RWPE2 (cell line): ENCODE results near the gene BRICD5.

Experiments used
- ATAC-seq: fragments of 200-7000 bp; cut with Tn5 transposase; 3 replicates; pipeline ENCODE4 v1.9.1; 2021; ENCODE audit warnings: low read depth
- DNase-seq: peaks from one replicate; pipeline ENCODE4 v3.0.0-alpha.2; 2020; ENCODE audit warnings: low spot score
- H3K27ac ChIP-seq: fragments of 450-650 bp; 2 replicates; pipeline ENCODE4 v1.5.1; 2017; ENCODE audit warnings: mild to moderate bottlenecking; ENCODE audit not compliant: poor library complexity, severe bottlenecking
- H3K27me3 ChIP-seq: fragments of 250-450 bp; sonication (Bioruptor Pico); 2 replicates; pipeline ENCODE4 v1.5.1; 2021; ENCODE audit warnings: mild to moderate bottlenecking, moderate library complexity; ENCODE audit not compliant: insufficient read depth, poor library complexity, severe bottlenecking
- H3K36me3 ChIP-seq: fragments of 250-450 bp; sonication (Bioruptor Pico); 2 replicates; pipeline ENCODE4 v1.5.1; 2020; ENCODE audit warnings: low read depth, mild to moderate bottlenecking, moderate library complexity
- H3K4me1 ChIP-seq: fragments of 250-450 bp; sonication (Bioruptor Pico); 2 replicates; pipeline ENCODE4 v1.5.1; 2021; ENCODE audit warnings: mild to moderate bottlenecking, moderate library complexity; ENCODE audit not compliant: insufficient read depth, poor library complexity, severe bottlenecking
- H3K4me3 ChIP-seq: fragments of 250-450 bp; sonication (Bioruptor Pico); 2 replicates; pipeline ENCODE4 v1.5.1; 2021; ENCODE audit warnings: mild to moderate bottlenecking, moderate library complexity; ENCODE audit not compliant: severe bottlenecking
- H3K9me3 ChIP-seq: fragments of 250-450 bp; sonication (Bioruptor Pico); 2 replicates; pipeline ENCODE4 v1.5.1; 2021; ENCODE audit warnings: mild to moderate bottlenecking, moderate library complexity; ENCODE audit not compliant: severe bottlenecking
- TF ChIP-seq, protein P1 (sequence below): fragments of 450-650 bp; IDR thresholded peaks from one replicate; pipeline ENCODE4 v1.5.1; 2017; ENCODE audit warnings: mild to moderate bottlenecking, moderate library complexity; ENCODE audit not compliant: poor library complexity, severe bottlenecking

Gene BRICD5

DNA sequence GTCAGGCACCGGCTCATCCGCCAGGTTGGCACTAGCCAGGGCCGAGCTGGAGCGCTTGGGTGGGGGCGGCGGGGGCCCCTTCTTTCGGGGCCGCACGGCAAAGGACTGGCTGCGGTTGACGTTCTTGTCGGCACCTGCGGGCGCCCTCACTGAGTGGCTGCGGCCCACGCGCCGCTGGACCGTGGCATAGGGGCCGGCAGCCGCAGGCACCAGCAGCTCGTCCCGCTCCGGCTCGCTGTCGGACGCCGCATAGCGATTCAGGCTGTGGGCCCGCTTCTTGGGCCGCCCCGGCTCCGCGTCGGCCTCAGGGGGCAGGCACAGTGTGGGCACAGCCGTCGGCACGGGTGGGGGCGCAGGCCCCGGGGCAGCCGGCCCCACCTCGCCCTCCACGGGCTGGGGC, 30.2 kb downstream of the BRICD5 start:
- Histone ChIP-seq H3K4me3 (no peak overlapping the region), H3K9me3 (no peaks in the 10 kb centered on the region), H3K36me3 (peaks cover 23% of the 10 kb centered on the region), H3K27me3 (no peaks in the 10 kb centered on the region), H3K27ac (no peak overlapping the region), H3K4me1 (peaks cover 5% of the 10 kb centered on the region)
- TF ChIP-seq, protein P1, sequence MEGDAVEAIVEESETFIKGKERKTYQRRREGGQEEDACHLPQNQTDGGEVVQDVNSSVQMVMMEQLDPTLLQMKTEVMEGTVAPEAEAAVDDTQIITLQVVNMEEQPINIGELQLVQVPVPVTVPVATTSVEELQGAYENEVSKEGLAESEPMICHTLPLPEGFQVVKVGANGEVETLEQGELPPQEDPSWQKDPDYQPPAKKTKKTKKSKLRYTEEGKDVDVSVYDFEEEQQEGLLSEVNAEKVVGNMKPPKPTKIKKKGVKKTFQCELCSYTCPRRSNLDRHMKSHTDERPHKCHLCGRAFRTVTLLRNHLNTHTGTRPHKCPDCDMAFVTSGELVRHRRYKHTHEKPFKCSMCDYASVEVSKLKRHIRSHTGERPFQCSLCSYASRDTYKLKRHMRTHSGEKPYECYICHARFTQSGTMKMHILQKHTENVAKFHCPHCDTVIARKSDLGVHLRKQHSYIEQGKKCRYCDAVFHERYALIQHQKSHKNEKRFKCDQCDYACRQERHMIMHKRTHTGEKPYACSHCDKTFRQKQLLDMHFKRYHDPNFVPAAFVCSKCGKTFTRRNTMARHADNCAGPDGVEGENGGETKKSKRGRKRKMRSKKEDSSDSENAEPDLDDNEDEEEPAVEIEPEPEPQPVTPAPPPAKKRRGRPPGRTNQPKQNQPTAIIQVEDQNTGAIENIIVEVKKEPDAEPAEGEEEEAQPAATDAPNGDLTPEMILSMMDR, result no peak
- DNase-seq, result no peak
- no peak for ATAC-seq

- no peak overlapping the region for H3K4me3 ChIP-seq
- ATAC-seq (no peak), DNase-seq (no peak)
- H3K27ac ChIP-seq, result no peak overlapping the region
- H3K27me3 ChIP-seq, result no peaks in the 10 kb centered on the region
- no peaks in the 10 kb centered on the region for H3K9me3 ChIP-seq
- peaks cover 5% of the 10 kb centered on the region for H3K4me1 ChIP-seq
- TF ChIP-seq, protein P1, result no peak
- H3K36me3 ChIP-seq, result peaks cover 27% of the 10 kb centered on the region
These were observed 31.1 kb downstream of the BRICD5 start for GRCh38 chr16:2179576-2179975.

GRCh38 chr16:2179107-2179501, 31.6 kb downstream of the BRICD5 start:
- Histone ChIP-seq H3K27me3 (no peaks in the 10 kb centered on the region), H3K9me3 (no peaks in the 10 kb centered on the region), H3K4me1 (peaks cover 5% of the 10 kb centered on the region), H3K4me3 (no peak overlapping the region), H3K36me3 (peaks cover 32% of the 10 kb centered on the region), H3K27ac (no peak overlapping the region)
- DNase-seq (no peak), ATAC-seq (no peak)
- TF ChIP-seq, protein P1, result no peak

- Histone ChIP-seq H3K9me3 (no peaks in the 10 kb centered on the region), H3K27me3 (no peaks in the 10 kb centered on the region), H3K4me1 (peaks cover 5% of the 10 kb centered on the region), H3K4me3 (no peak overlapping the region), H3K36me3 (peaks cover 35% of the 10 kb centered on the region), H3K27ac (no peak overlapping the region)
- TF ChIP-seq, protein P1, result no peak
- no peak for DNase-seq
- peak; percentile 40 for ATAC-seq
These were observed 32.1 kb downstream of the BRICD5 start for GRCh38 chr16:2178321-2179106.

DNA sequence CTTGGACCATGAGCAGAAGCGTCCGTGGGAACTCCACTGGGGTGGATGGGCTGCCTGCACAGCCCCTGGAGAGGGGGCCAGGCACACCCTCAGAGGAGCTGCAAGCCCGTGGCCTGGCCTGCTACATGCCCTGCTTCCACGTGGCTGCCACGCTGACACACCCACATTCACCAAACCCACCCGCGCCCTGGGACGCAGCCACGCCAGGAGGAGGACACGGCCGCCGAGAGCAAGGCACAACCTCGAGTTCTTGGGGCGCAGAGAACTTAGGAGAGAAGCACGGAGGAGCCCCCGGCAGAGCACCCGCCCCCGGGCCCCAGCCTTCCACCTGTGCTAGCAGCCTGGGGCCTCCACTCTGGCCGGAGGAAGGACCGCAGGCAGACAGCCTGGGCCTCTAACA, 33.1 kb downstream of the BRICD5 start:
- H3K27me3 ChIP-seq, result no peaks in the 10 kb centered on the region
- ATAC-seq (no peak), DNase-seq (no peak)
- H3K27ac ChIP-seq, result no peak overlapping the region
- peaks cover 5% of the 10 kb centered on the region for H3K4me1 ChIP-seq
- TF ChIP-seq, protein P1, result no peak
- no peaks in the 10 kb centered on the region for H3K9me3 ChIP-seq
- H3K36me3 ChIP-seq, result peaks cover 41% of the 10 kb centered on the region
- H3K4me3 ChIP-seq, result no peak overlapping the region
